BE2C (cell line): ENCODE results near the gene FOLR1.

ENCODE experiments used
- DNase-seq: peaks from one replicate; pipeline ENCODE4 v3.0.0-alpha.2; 2020
- H3K27me3 ChIP-seq: fragments of 250-450 bp; sonication (Bioruptor Pico); 2 replicates; pipeline ENCODE4 v1.5.1; 2020; ENCODE audit warnings: mild to moderate bottlenecking
- H3K36me3 ChIP-seq: fragments of 250-450 bp; sonication (Bioruptor Pico); 2 replicates; pipeline ENCODE4 v1.5.1; 2020; ENCODE audit warnings: mild to moderate bottlenecking
- H3K4me1 ChIP-seq: fragments of 250-450 bp; sonication (Bioruptor Pico); 2 replicates; pipeline ENCODE4 v1.5.1; 2020
- H3K4me3 ChIP-seq: 2 replicates; pipeline ENCODE4 v1.5.1; 2011; ENCODE audit warnings: low read depth, low read length
- H3K9me3 ChIP-seq: fragments of 250-450 bp; sonication (Bioruptor Pico); 2 replicates; pipeline ENCODE4 v1.5.1; 2020
- CTCF ChIP-seq: IDR thresholded peaks from 2 replicates; pipeline ENCODE4 v1.5.1; 2012; ENCODE audit warnings: mild to moderate bottlenecking, low read depth, low read length

The FOLR1 gene

GRCh38 chr11:72234514-72234830, 42.5 kb downstream of the FOLR1 start:
- no peak for TF ChIP-seq CTCF
- Histone ChIP-seq H3K9me3 (no peaks in the 10 kb centered on the region), H3K27me3 (no peaks in the 10 kb centered on the region), H3K36me3 (peaks cover 98% of the 10 kb centered on the region), H3K4me1 (peaks cover 18% of the 10 kb centered on the region), H3K4me3 (no peak overlapping the region)
- no peak for DNase-seq

GRCh38 chr11:72234920-72235319, 43.0 kb downstream of the FOLR1 start:
- no peak for TF ChIP-seq CTCF
- no peak for DNase-seq
- H3K36me3 ChIP-seq: peaks cover 98% of the 10 kb centered on the region

GRCh38 chr11:72235351-72236057, 43.6 kb downstream of the FOLR1 start:
- Histone ChIP-seq H3K4me3 (no peak overlapping the region), H3K4me1 (peaks cover 18% of the 10 kb centered on the region), H3K9me3 (no peaks in the 10 kb centered on the region), H3K36me3 (peaks cover 98% of the 10 kb centered on the region), H3K27me3 (no peaks in the 10 kb centered on the region)
- DNase-seq: peak; percentile 57
- no peak for TF ChIP-seq CTCF

More at GRCh38 chr11:72234920-72235319, 43.0 kb downstream of the FOLR1 start:
- Histone ChIP-seq H3K27me3 (no peaks in the 10 kb centered on the region), H3K4me3 (no peak overlapping the region), H3K9me3 (no peaks in the 10 kb centered on the region), H3K4me1 (peaks cover 18% of the 10 kb centered on the region)

- Histone ChIP-seq H3K36me3 (peaks cover 98% of the 10 kb centered on the region), H3K4me1 (peaks cover 18% of the 10 kb centered on the region), H3K27me3 (no peaks in the 10 kb centered on the region), H3K9me3 (no peaks in the 10 kb centered on the region), H3K4me3 (no peak overlapping the region)
- no peak for TF ChIP-seq CTCF
- DNase-seq: no peak
Measured at GRCh38 chr11:72236083-72236697, 44.2 kb downstream of the FOLR1 start.

- no peaks in the 10 kb centered on the region for H3K27me3 ChIP-seq
- DNase-seq: no peak
- H3K9me3 ChIP-seq: no peaks in the 10 kb centered on the region
- H3K4me1 ChIP-seq: peaks cover 18% of the 10 kb centered on the region
- peaks cover 96% of the 10 kb centered on the region for H3K36me3 ChIP-seq
- TF ChIP-seq CTCF: no peak; the same call in 1 of the 2 replicates
- no peak overlapping the region for H3K4me3 ChIP-seq
Measured at GRCh38 chr11:72236774-72237111, 44.8 kb downstream of the FOLR1 start.
